Ectodermal cell (in vitro differentiated cells): ENCODE measurements around the gene ADRA2A.

Experiments used
- H3K27ac ChIP-seq: 2 replicates; pipeline ENCODE4 v1.7.0; 2013; ENCODE audit warnings: mild to moderate bottlenecking, low read depth, low read length; ENCODE audit not compliant: insufficient read depth, poor library complexity, severe bottlenecking
- H3K27me3 ChIP-seq: 2 replicates; pipeline ENCODE4 v1.7.0; 2013; ENCODE audit warnings: mild to moderate bottlenecking, low read length; ENCODE audit not compliant: insufficient read depth, control insufficient read depth, poor library complexity, severe bottlenecking
- H3K36me3 ChIP-seq: one replicate; pipeline ENCODE4 v1.7.0; 2013; ENCODE audit warnings: low read length; ENCODE audit not compliant: control insufficient read depth, insufficient read depth
- H3K4me1 ChIP-seq: one replicate; pipeline ENCODE4 v1.7.0; 2013; ENCODE audit warnings: low read length; ENCODE audit not compliant: control insufficient read depth, insufficient read depth
- H3K4me3 ChIP-seq: 2 replicates; pipeline ENCODE4 v1.7.0; 2013; ENCODE audit warnings: low read depth, low read length, control low read depth; ENCODE audit not compliant: insufficient read depth
- H3K9me3 ChIP-seq: 2 replicates; pipeline ENCODE4 v1.7.0; 2013; ENCODE audit warnings: mild to moderate bottlenecking, low read length, moderate library complexity; ENCODE audit not compliant: control insufficient read depth
- WGBS, 2 experiments: methylation state at CpG; one replicate each; pipeline ENCODE4 v1.1.7; 2013; ENCODE audit warnings: missing lambda C conversion rate in 2 of 2; 5-methylcytosine and 5-hydroxymethylcytosine counted together

Gene ADRA2A

DNA sequence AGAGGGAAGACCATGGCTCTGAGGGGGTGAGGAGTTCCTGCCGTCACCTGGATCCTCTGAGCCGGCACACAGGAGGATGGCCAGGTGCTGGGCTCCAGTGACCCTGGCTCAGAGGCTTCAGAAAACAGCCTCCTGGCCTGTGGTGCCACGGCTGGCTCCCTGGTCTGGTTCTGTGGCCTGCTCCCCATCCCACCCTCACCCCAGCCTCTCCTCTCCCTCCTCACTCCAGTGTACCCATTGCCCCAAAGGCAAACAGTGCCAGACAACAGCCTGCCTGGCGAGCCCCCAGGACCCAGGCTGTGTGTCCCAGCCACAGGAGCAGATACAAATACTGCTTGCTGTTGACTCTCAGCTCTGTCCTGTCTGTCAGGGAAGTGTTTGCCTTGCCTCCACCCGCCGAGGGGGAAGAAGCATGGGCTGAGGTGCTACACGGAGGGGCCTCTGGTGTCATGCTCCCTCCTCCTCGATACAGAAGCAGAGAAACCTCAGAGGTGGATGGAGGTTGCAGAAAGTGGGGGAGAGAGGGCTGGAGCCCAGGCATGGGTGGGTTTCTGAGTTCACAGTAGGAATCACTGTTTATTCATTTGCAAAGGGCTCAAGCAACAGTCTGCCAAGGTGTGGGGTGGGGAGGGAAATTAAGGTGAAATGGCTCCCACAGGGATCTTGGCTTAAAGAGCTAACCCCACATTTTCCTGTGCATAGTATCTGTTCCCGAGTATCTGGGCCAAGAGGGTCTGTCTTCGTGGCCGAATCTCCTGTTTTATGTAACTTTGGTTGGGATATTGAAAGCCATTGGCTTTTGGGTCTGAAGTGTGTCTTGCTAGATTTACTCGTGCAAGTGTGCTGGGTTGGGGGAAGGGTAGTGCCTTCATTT, 5.5 kb downstream of the ADRA2A start:
- no peak overlapping the region for H3K27ac ChIP-seq
- 62 to 64% methylated on average over 12 of the region's 12 CpGs for WGBS, 2 experiments
- no peak overlapping the region for H3K4me3 ChIP-seq
- no peaks in the 10 kb centered on the region for H3K36me3 ChIP-seq
- peaks cover 7% of the 10 kb centered on the region for H3K4me1 ChIP-seq
- H3K9me3 ChIP-seq = no peaks in the 10 kb centered on the region
- H3K27me3 ChIP-seq = peaks cover 32% of the 10 kb centered on the region

DNA sequence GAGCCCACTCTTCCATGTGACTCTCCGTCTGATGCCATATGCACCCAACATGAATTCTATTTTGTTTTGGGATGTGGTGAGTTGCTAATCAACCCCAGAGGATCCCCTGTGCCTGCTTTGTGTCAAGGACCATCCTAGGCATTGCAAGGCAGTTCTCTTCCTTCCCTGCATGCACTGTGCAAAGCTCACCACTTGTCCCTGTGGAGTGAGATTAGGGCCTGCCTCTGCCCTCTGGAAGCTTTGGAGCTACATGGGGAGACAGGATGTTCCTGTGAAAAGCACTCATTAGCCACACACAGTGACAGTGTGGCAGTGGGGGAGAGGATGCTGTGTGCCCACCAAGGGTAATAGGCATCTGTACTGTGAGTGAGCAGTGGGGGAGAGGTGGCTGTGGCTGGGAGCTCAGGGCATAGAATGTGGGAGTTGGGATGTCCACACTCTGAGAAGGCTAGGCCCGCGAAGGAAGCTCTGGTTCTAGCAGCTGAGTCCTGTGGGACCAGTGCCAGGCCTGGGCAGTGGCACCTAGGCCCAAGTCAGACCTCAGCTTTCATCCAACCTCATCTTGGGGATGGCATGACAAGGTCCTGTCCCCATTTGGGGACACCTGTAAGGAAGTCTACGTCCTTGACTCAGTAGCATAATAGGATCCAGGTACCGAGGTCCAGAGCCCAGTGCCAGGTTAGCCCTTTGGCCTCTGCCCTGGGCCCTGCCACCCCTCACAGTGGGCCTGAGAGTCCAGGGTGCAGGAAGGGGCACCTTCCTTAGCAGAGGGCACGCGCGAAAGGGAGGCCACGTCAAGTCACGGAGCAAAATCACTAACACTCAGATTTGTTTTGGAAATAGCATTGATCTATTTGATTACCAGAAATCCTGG, 6.6 kb downstream of the ADRA2A start:
- Histone ChIP-seq H3K4me3 (no peak overlapping the region), H3K27ac (no peak overlapping the region), H3K9me3 (no peaks in the 10 kb centered on the region), H3K27me3 (peaks cover 21% of the 10 kb centered on the region), H3K4me1 (peaks cover 4% of the 10 kb centered on the region), H3K36me3 (no peaks in the 10 kb centered on the region)
- 96 to 97% methylated on average over 10 of the region's 10 CpGs for WGBS, 2 experiments

DNA sequence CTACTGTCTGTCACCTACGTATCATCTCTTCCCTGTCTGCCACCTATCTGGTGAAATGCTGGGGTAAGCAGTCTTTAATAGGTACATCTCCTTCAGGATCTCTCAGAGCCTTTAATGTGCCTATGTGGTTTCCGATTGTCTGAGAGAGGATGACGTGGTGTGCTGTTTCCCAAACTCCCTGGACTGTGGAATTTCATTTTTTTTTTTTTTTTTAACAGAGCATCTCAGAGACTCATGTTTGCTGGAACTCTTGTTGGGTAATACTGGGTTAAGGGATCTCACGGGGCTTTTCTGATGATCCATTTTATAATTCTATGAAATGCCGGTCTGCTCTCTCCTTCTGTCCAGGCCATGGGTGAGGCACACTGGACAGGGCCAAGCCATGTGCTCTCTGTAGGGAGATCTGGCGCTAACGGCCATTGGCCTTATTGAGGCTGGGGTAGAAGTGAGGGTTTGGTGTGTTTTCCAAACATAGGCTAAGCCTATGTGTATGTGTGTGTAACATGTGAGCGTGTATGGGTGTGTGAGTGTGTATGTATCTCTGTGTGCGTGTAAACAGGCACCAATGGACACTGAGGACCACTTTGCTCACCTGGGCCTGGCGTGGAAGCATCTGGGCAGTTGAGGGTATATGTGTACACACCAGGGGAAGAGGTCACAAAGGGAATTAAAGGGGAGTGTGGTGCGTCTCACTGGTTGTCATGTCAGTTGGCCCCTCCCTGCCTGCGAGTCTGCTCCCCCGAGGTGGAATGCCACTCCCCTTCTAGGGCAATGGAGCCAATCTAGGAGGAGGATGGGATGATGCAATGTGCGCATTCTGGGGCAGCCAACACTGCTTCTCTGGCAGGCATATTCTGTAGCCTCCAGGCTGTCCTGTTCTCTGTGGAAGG, 7.8 kb downstream of the ADRA2A start:
- 92 to 94% methylated on average over 14 of the region's 14 CpGs for WGBS, 2 experiments
- H3K27me3 ChIP-seq = peaks cover 9% of the 10 kb centered on the region
- H3K27ac ChIP-seq = no peak overlapping the region
- no peak overlapping the region for H3K4me3 ChIP-seq
- H3K36me3 ChIP-seq = no peaks in the 10 kb centered on the region
- H3K4me1 ChIP-seq = peaks cover 4% of the 10 kb centered on the region
- no peaks in the 10 kb centered on the region for H3K9me3 ChIP-seq

DNA sequence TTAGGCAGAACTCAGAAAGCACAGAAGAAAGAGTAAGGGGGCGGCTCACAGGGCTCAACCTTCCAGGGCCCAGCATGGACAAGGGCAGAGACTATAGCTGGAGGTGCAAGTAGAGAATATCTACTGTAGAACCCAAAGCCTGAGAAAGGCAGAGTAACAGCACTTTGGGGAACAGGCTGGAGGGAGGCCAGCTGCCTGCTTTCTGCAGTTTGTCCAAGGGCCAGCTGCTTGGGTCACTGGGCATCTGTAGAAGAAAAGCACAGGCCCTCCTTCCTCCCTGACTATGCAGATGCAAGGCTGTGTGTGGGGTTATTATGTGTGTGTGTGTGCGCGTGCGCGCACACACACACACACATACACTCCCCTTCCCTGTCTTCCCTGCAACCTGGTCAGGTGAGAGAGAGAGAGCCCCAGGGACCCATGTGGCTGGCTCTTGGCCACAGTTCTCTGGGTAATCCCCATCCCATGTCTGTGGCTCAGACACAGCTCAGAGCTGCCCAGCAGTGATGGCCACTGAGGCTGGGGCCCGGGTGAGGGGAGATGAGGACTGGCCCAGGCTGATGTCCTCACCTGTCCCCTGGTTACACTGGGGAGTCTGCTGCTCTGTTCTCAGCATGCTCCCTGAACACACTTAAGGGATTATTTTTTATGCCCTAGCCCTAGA, 9.0 kb downstream of the ADRA2A start:
- Histone ChIP-seq H3K4me1 (peaks cover 4% of the 10 kb centered on the region), H3K27ac (no peak overlapping the region), H3K27me3 (no peaks in the 10 kb centered on the region), H3K36me3 (no peaks in the 10 kb centered on the region), H3K9me3 (no peaks in the 10 kb centered on the region), H3K4me3 (no peak overlapping the region)
- 61 to 74% methylated on average over 3 to 6 of the region's 6 CpGs for WGBS, 2 experiments

DNA sequence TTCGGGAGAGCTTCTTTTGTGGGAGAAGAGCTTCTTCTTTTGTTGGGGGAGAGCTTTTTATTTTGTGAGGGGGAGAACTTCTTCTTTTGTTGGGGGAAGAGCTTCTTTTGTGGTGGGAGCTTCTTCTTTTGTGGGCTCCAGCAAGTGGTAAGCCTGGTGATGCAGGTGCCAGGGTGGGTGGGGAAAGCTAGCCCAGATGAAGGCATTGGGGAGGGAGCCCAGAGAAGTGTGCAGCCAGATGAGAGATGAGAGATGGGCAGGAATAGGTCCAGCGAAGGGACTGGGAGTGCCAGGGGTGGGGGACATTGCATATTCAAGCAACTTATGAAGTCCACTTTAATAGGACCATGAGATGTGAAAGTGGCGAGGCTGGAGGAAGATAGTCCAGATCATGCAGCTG, 9.7 kb downstream of the ADRA2A start:
- H3K4me3 ChIP-seq = no peak overlapping the region
- H3K4me1 ChIP-seq = peaks cover 4% of the 10 kb centered on the region
- H3K27me3 ChIP-seq = no peaks in the 10 kb centered on the region
- 92 to 97% methylated on average over 2 of the region's 3 CpGs for WGBS, 2 experiments
- H3K27ac ChIP-seq = no peak overlapping the region
- no peaks in the 10 kb centered on the region for H3K9me3 ChIP-seq
- no peaks in the 10 kb centered on the region for H3K36me3 ChIP-seq

DNA sequence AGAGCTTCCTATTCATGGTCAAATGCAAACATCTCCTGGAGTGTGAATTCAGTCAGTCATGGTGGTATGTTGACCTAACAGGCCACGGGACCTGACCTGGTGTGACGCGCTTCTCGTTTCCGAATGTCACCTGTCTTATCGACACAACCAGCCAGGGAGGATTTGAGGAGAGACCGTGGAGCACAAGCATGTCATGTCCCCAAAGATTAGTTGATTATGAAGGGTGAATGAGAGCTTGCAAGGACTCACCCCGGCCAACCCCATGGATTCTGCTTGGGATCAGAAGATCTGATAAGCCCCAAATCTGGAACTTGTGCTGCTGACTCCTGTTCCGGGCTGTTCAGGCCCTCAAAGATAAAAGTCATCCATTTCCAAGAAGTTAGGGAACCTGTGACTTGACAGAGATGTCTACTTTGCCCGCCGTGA, 10.5 kb downstream of the ADRA2A start:
- WGBS, 2 experiments = 93 to 95% methylated on average over 11 of the region's 11 CpGs
- Histone ChIP-seq H3K4me3 (no peak overlapping the region), H3K27ac (no peak overlapping the region), H3K4me1 (peaks cover 4% of the 10 kb centered on the region), H3K36me3 (no peaks in the 10 kb centered on the region), H3K27me3 (no peaks in the 10 kb centered on the region), H3K9me3 (no peaks in the 10 kb centered on the region)

DNA sequence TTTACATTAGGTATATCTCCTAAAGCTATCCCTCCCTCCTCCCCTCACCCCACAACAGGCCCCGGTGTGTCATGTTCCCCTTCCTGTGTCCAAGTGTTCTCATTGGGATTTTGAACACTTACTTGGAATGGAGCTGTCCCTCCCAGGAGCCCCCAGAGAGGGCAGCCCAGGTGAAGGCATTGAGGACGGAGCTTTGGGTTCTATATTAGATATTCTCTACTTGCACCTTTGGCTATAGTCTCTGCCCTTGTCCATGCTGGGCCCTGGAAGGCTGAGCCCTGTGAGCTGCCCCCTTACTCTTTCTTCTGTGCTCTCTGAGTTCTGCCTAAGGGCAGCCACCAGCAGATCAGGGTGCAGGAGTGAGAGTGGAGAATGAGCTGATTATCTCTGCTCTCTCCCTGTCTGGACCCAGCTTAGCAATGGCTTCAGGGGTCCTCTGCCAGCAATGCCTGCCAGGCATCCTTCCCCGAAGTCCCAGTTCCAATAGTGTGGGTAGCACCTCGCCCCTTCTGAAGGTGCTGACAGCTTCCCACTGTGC, 11.2 kb downstream of the ADRA2A start:
- no peaks in the 10 kb centered on the region for H3K36me3 ChIP-seq
- H3K27me3 ChIP-seq = no peaks in the 10 kb centered on the region
- H3K4me3 ChIP-seq = no peak overlapping the region
- no peak overlapping the region for H3K27ac ChIP-seq
- no peaks in the 10 kb centered on the region for H3K4me1 ChIP-seq
- WGBS, 2 experiments = 85 to 93% methylated on average over 4 of the region's 4 CpGs
- H3K9me3 ChIP-seq = no peaks in the 10 kb centered on the region

DNA sequence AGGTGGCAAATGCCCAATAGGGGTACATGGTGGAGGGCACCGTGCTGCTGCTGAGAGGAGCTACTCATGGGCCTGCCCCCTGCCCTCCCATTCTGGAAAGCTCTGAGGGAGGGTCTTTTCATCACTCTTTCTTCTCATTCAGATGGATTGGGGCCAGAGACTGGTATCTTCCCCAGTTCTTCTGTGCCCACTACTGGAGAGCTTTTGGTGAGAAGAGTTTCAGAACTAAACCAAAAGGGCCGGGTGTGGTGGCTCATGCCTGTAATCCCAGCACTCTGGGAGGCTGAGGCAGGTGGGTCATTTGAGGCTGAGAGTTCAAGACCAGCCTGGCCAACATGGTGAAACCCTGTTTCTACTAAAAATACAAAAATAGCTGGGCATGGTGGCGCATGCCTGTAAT, 12.5 kb downstream of the ADRA2A start:
- no peak overlapping the region for H3K4me3 ChIP-seq
- no peaks in the 10 kb centered on the region for H3K36me3 ChIP-seq
- no peaks in the 10 kb centered on the region for H3K9me3 ChIP-seq
- WGBS, 2 experiments = 88 to 92% methylated on average over 3 of the region's 3 CpGs
- H3K4me1 ChIP-seq = no peaks in the 10 kb centered on the region
- H3K27ac ChIP-seq = no peak overlapping the region
- no peaks in the 10 kb centered on the region for H3K27me3 ChIP-seq

DNA sequence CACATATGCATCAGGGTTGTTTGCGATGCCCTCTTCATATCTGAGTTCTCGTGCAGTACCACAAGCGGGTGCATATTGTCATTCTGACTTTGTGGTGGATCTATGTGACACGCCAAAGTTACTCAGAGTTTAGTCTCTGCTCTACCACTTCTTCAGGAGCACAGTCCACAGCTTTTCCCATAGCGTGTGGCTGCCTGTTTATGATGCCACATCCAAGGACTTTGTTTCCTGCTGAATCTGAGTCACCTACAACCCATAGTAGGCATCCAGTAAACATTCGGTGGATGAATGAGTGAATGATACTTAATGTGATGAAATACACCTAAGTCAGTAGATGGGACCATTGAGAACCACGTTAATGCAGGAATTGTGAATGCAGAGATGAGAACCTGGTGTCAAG, 15.0 kb downstream of the ADRA2A start:
- Histone ChIP-seq H3K27ac (no peak overlapping the region), H3K4me3 (no peak overlapping the region), H3K36me3 (no peaks in the 10 kb centered on the region), H3K27me3 (no peaks in the 10 kb centered on the region), H3K4me1 (no peaks in the 10 kb centered on the region), H3K9me3 (no peaks in the 10 kb centered on the region)
- WGBS, 2 experiments = 95 to 96% methylated on average over 7 of the region's 7 CpGs
